GM21529 (cell line): ENCODE data around the gene LLGL2.

Experiments
- ATAC-seq: cut with Tn5 transposase; IDR thresholded peaks from one replicate; pipeline ENCODE4 v1.9.1; 2021; ENCODE audit not compliant: unreplicated experiment

Gene LLGL2

GRCh38 chr17:75506134-75506533 lies 19.4 kb upstream of the LLGL2 start:
- no peak for ATAC-seq

GRCh38 chr17:75506888-75507287 lies 18.6 kb upstream of the LLGL2 start:
- no peak for ATAC-seq

GRCh38 chr17:75507733-75508719 lies 17.5 kb upstream of the LLGL2 start:
- no peak for ATAC-seq

GRCh38 chr17:75508931-75509361 lies 16.6 kb upstream of the LLGL2 start:
- ATAC-seq, result no peak

GRCh38 chr17:75509528-75510258 lies 15.8 kb upstream of the LLGL2 start:
- no peak for ATAC-seq

GRCh38 chr17:75511270-75511609 lies 14.3 kb upstream of the LLGL2 start:
- ATAC-seq, result no peak

GRCh38 chr17:75511610-75512575 lies 13.6 kb upstream of the LLGL2 start:
- ATAC-seq, result no peak

GRCh38 chr17:75512926-75513640 lies 12.4 kb upstream of the LLGL2 start:
- ATAC-seq, result no peak

- no peak for ATAC-seq
These were observed 11.9 kb upstream of the LLGL2 start for GRCh38 chr17:75513641-75514000.

GRCh38 chr17:75514299-75514918 lies 11.1 kb upstream of the LLGL2 start:
- no peak for ATAC-seq

GRCh38 chr17:75514919-75515495 lies 10.5 kb upstream of the LLGL2 start:
- no peak for ATAC-seq

- ATAC-seq, result peak; percentile 46
These were observed 9.8 kb upstream of the LLGL2 start, which contains the start of gene CASKIN2 for GRCh38 chr17:75515496-75516254. TSS of gene CASKIN2 (minus strand) at chr17:75515537. CDS start at chr17:75513804, 1,733 bp downstream.

GRCh38 chr17:75516255-75516618 lies 9.3 kb upstream of the LLGL2 start, which contains the start of gene TSEN54:
TSS of gene TSEN54 (plus strand) at chr17:75516528. CDS start at chr17:75516561, 33 bp downstream.
- ATAC-seq, result peak; percentile 71

GRCh38 chr17:75516619-75517296 lies 8.7 kb upstream of the LLGL2 start:
- ATAC-seq, result peak; percentile 4

GRCh38 chr17:75517297-75517865 lies 8.1 kb upstream of the LLGL2 start:
- no peak for ATAC-seq

- ATAC-seq, result no peak
These were observed 7.3 kb upstream of the LLGL2 start for GRCh38 chr17:75518201-75518600.

- no peak for ATAC-seq
These were observed 6.4 kb upstream of the LLGL2 start for GRCh38 chr17:75518983-75519537.
